ENCODE measurements around the gene CMTM2. TPM values are rescaled to one million over a fixed set of nuclear protein-coding genes. Genes with fewer than 3 reads are reported as not detected.

Gene CMTM2, protein sequence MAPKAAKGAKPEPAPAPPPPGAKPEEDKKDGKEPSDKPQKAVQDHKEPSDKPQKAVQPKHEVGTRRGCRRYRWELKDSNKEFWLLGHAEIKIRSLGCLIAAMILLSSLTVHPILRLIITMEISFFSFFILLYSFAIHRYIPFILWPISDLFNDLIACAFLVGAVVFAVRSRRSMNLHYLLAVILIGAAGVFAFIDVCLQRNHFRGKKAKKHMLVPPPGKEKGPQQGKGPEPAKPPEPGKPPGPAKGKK
- total RNA-seq: not detected

DNA sequence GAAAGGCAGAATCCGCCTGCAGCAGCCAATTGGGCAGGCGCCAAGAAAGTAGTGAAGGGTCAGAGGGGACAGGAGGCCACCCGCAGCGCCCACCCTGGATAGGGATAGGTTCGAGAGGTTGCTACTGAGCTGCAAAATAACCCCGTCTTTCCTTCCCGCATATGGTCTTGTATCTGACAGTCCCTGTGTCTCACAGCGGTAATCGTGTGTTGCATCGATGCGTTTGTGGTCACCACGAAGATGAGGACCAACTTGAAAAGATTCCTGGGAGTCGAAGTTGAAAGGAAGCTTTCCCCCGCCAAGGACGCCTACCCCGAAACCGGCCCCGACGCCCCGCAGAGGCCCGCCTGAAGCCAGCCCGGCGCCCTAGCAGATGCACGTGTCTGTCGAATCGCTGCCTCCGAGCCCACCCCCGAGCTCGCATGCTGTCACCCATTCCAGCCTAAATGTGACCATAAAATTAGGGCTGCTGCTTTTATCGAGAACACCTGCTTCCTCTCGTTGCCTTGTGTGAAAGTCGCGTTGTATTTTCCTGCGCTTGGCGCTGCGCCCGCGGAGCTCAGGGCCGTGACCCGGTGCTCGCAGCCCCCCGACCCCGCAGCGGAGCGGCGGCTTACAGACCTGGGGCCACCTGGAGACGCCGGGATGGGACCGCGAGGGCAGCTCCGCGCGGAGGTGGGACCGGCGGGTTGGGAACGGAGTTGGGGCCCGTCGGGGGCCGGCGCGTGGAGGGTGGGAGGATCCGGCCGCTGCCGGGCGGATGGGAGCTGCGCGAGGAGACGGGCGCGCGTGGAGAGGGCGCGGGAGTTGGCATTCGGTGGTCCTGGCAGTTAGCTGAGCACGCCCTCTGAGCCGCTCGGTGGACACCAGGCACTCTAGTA, at the start of gene CMTM2:
CMTM2 (plus strand) TSS at position 813 of the 881 bp plus-strand sequence. CDS start 145 bp downstream, outside the sequence.
- Mint-ChIP-seq H3K4me3 (peak within 1 kb of the TSS; percentile 54), H3K36me3 (no peaks in the 10 kb centered on the region), H3K9me3 (no peaks in the 10 kb centered on the region), H3K27me3 (peaks cover 37% of the 10 kb centered on the region), H3K4me1 (peaks cover 10% of the 10 kb centered on the region), H3K27ac (no peak within 1 kb of the TSS)
- no peak for DNase-seq

DNA sequence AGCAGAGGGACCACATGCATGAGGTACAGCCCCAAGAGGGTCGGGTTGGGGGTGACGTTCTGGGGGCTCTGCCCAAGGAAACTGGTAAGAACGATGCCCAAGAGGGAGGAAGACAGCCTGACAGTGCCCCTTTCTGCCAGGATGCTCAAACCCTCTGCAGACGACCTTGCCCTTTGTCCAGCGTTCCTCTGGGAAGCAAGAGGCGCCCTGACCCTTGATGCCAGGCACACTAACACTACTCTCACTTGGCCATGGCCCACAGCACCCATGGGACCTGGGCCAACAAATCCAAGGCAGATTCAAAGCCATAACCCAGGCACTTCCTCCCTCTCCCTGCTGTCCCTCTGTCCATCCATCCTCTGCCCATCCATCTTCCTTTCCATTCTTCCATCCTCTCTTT, 49.8 kb upstream of the CMTM2 start:
- Mint-ChIP-seq H3K27ac (no peak overlapping the region), H3K27me3 (no peaks in the 10 kb centered on the region), H3K4me1 (peaks cover 23% of the 10 kb centered on the region), H3K36me3 (peaks cover 3% of the 10 kb centered on the region), H3K9me3 (no peaks in the 10 kb centered on the region), H3K4me3 (no peak overlapping the region)
- DNase-seq: no peak

DNA sequence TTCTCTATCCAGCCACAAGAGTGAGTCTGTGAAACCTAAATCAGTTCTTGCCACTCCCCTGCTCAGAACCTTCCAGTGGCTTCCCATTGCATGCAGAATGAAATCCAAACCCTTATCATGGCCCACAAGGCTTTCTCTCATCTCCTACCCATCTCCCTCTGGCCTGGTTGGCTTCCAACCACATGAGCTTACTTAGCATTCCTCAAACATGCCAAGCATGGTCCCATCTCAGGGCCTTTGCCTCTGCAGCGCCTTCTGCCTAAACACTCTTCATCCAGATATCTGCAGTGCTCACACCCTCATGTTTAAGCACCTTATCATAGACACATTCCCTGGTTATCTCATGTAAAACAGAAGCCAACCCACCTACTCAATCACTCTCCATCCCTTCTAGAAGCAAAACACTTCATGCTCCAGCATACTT, 44.9 kb upstream of the CMTM2 start:
- peaks cover 9% of the 10 kb centered on the region for H3K4me1 Mint-ChIP-seq
- H3K36me3 Mint-ChIP-seq: peaks cover 3% of the 10 kb centered on the region
- no peak for DNase-seq
- H3K27ac Mint-ChIP-seq: no peak overlapping the region
- H3K4me3 Mint-ChIP-seq: no peak overlapping the region
- H3K9me3 Mint-ChIP-seq: no peaks in the 10 kb centered on the region
- no peaks in the 10 kb centered on the region for H3K27me3 Mint-ChIP-seq

DNA sequence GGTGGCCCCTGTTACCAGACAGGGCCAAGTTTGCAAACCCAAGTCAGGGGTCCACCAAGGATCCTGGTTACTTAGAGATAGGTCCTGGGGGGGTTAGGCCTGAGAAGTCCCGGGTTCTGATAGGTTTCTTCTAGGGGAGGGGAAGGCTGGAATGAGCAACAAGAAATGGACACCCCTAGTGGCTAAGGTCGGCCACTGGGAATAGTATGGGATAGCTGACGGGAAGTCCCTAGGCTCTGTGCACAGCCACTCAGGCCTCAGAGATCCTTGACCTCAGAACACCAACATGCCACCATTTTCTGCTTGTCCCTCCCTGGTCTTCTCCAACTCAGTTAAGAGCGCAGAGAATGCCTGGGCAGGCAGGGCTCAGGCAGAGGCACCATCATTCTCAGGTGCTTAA, 42.7 kb upstream of the CMTM2 start:
- no peak for DNase-seq
- Mint-ChIP-seq H3K4me3 (no peak overlapping the region), H3K9me3 (no peaks in the 10 kb centered on the region), H3K4me1 (peaks cover 7% of the 10 kb centered on the region), H3K27me3 (no peaks in the 10 kb centered on the region), H3K27ac (no peak overlapping the region), H3K36me3 (peaks cover 2% of the 10 kb centered on the region)

DNA sequence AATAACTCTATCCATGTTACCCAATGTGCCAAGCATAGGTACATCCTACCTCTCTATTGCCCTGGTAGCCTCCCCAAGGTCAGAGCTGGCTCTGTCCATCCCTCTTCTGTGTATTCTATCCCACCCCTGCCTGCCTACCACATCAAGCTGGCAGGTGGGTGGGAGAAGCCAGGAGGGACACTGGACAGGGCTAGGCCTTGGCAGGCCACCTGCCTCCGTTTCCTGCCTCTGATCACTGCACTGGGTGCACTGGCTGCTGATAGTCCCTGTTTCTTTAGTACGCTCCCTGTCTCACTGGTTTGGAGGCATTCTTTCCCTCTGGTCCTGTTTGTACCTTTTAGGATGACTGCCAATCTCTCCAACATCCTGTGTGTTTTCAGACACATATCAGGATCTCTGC, 42.0 kb upstream of the CMTM2 start:
- Mint-ChIP-seq H3K4me3 (no peak overlapping the region), H3K4me1 (peaks cover 6% of the 10 kb centered on the region), H3K36me3 (peaks cover 2% of the 10 kb centered on the region), H3K27ac (no peak overlapping the region), H3K27me3 (no peaks in the 10 kb centered on the region), H3K9me3 (no peaks in the 10 kb centered on the region)
- no peak for DNase-seq

DNA sequence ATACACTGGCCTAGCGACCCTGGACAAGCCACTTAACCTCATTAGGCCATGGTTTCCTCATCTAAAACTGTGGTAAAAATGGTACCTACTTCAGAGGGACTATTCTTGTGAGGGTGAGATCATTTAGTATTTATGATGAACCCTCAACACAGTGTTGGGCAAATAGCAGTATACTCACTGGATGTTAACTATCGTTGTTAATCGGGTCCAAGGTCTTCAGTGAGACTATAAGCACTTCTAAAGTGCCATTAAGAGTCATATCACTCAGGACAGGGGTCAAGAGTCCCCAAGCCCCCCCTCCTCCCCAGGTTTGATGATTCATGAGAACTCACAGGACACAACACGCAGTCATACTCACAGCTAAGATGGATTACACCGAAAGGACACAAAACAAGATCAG, 40.4 kb upstream of the CMTM2 start:
- no peaks in the 10 kb centered on the region for H3K9me3 Mint-ChIP-seq
- no peak for DNase-seq
- peaks cover 2% of the 10 kb centered on the region for H3K36me3 Mint-ChIP-seq
- no peak overlapping the region for H3K27ac Mint-ChIP-seq
- H3K4me3 Mint-ChIP-seq: no peak overlapping the region
- no peaks in the 10 kb centered on the region for H3K27me3 Mint-ChIP-seq
- H3K4me1 Mint-ChIP-seq: peaks cover 7% of the 10 kb centered on the region

DNA sequence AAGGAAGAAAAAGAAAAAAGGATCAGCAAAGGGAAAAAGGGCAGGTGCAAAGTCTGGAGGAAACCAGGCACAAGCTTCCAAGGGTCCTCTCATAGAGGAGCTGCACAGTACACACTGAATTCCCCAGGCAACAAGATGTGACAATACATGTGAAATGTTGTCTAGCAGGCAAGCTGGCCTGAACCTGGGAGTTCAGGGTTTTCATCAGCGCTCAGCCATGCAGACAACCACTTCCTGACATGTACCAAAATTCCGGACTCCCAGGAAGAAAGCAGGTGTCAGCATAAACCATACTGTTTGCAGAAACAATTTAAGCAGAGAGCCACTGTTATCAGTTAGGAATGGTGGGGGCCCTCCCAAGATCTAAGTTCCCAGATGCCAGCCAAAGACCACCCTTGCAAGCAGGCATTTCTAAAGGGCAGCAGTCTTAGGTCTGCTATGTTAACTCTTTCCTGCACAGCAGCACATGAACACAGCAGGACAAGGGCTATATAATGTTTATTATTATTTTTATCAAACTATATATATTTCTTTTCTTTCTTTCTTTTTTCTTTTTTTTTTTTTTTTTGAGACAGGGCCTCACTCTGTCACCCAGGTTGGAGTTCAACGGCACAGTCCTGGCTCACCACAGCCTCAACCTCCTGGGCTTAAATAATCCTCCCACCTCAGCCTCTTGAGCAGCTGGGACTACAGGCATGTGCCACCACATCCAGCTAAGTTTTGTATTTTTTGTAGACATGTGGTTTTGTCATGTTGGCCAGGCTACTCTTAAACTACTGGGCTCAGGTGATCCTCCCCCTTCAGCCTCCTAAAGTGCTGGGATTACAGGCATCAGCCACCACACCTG, 39.4 kb upstream of the CMTM2 start:
- H3K27me3 Mint-ChIP-seq: no peaks in the 10 kb centered on the region
- H3K9me3 Mint-ChIP-seq: no peaks in the 10 kb centered on the region
- peaks cover 15% of the 10 kb centered on the region for H3K4me1 Mint-ChIP-seq
- H3K27ac Mint-ChIP-seq: no peak overlapping the region
- no peak overlapping the region for H3K4me3 Mint-ChIP-seq
- no peak for DNase-seq
- peaks cover 2% of the 10 kb centered on the region for H3K36me3 Mint-ChIP-seq

DNA sequence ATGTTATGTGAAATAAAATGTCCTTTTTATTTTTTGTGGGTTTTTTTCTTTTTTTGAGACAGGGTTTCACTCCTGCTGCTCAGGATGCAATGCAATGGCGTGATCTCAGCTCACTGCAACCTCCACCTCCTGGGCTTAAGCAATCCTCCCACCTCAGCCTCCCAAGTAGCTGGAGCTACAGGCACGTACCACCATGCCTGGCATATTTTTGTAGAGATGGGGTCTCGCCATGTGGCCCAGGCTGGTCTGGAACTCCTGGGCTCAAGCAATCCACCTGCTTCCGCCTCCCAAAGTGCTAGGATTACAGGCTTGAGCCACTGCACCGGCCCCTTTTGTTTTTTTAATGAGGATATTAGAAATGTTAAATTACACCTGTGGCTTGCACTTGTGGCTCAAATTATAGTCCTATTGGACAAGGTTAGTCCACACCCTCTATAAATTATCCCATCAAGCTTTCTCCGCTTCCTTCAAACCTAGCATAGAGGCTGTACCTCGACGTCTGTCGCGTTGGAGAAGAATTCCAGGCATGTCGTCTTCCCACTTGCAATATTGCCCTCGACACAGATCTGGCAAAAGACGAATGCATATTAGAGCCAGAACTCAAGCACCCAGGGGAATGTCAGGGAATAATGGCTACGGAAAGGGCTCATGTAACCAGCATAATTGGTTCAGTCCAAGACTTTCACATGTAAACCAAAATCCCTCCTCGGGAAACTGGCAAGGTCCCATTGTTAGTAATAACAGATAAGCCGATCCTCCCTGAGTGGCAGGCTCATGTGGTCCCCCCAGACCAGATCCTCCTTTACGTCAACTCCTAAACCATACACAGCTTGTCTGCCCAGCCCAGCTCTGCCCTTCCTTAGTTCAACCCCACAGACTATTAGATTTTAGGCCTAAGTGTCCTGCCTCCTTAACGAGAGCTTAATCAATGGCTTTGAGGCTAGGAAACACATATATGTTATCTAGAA, 37.6 kb upstream of the CMTM2 start:
- Mint-ChIP-seq H3K27ac (no peak overlapping the region), H3K27me3 (no peaks in the 10 kb centered on the region), H3K4me3 (no peak overlapping the region), H3K9me3 (no peaks in the 10 kb centered on the region), H3K36me3 (peaks cover 2% of the 10 kb centered on the region), H3K4me1 (peaks cover 17% of the 10 kb centered on the region)
- DNase-seq: no peak

DNA sequence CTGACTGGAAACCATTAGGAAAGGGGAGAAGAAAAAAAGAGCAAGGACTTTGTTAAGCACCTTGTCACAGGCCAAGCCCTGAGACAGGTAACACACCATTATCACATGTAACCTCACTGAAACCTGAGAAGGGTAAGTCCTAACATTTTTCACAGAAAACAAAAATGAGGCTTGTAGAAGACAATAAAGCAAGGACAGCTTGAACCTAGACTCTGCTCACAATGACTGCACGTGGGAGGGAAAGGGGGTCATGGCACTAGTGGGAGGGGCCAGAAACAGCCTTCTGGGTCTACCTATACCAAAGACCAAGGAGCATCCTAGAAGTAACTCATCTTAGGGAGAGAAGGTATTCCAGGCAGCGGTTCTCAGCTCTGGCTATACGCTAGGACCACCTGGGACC, 36.9 kb upstream of the CMTM2 start:
- peaks cover 2% of the 10 kb centered on the region for H3K36me3 Mint-ChIP-seq
- no peak overlapping the region for H3K4me3 Mint-ChIP-seq
- DNase-seq: no peak
- H3K27ac Mint-ChIP-seq: no peak overlapping the region
- H3K4me1 Mint-ChIP-seq: peaks cover 17% of the 10 kb centered on the region
- H3K9me3 Mint-ChIP-seq: no peaks in the 10 kb centered on the region
- H3K27me3 Mint-ChIP-seq: no peaks in the 10 kb centered on the region

DNA sequence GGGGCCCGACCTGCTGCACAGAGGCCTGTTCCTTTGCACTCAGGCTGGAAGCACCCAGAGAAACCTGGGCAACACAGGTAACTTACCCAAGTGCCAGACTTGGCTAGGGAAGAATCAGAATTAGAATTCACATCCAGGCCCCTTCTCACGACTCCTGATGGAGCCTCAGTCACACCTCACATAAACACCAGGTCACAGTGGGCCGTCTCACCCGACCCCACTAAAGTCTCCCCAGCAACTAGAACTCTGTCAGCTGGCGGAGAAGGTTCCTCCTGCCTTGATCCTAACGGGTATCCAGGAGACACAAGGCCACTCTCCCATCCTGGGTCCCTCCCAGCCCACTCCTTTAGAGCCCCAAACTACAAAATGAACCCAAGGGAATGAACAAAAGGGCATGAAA, 35.7 kb upstream of the CMTM2 start:
- H3K4me1 Mint-ChIP-seq: peaks cover 23% of the 10 kb centered on the region
- H3K27me3 Mint-ChIP-seq: no peaks in the 10 kb centered on the region
- H3K4me3 Mint-ChIP-seq: no peak overlapping the region
- no peak overlapping the region for H3K27ac Mint-ChIP-seq
- no peaks in the 10 kb centered on the region for H3K36me3 Mint-ChIP-seq
- no peaks in the 10 kb centered on the region for H3K9me3 Mint-ChIP-seq
- no peak for DNase-seq

DNA sequence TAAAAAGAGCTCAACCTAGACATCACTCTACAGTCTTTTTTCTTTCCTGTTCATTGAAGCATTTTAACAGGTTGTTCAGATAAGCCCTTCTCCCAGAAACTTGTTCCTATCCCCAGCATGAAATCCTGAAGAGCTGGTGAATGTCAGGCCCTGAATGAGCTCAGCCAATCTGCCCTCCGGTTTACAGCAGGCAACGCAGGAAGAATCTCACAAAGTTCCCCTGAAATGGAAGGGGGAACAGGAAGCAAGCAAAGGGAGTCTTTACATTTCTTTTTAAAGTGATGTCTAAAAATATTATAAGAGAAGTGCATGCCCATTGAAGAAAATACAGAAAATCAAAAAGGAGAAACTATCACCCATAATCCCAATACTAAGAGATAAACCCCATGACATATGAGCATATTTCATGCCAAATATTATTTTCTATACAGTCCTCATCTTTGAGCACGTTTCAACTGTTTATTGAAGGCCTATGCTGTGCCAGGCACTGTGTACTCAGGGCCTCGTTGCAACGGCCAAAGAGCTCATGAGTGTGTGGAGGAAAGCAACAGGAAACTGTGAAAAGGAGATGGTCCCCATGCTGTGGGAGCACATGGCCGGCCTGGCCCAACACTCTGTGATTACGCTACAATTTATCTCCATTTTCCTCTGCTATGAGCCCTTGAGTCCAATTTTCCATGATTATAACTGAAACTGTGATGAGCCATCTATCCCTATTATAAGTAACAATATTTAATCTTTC, 35.1 kb upstream of the CMTM2 start:
- Mint-ChIP-seq H3K36me3 (no peaks in the 10 kb centered on the region), H3K27ac (no peak overlapping the region), H3K27me3 (no peaks in the 10 kb centered on the region), H3K9me3 (no peaks in the 10 kb centered on the region), H3K4me3 (no peak overlapping the region), H3K4me1 (peaks cover 30% of the 10 kb centered on the region)
- no peak for DNase-seq

DNA sequence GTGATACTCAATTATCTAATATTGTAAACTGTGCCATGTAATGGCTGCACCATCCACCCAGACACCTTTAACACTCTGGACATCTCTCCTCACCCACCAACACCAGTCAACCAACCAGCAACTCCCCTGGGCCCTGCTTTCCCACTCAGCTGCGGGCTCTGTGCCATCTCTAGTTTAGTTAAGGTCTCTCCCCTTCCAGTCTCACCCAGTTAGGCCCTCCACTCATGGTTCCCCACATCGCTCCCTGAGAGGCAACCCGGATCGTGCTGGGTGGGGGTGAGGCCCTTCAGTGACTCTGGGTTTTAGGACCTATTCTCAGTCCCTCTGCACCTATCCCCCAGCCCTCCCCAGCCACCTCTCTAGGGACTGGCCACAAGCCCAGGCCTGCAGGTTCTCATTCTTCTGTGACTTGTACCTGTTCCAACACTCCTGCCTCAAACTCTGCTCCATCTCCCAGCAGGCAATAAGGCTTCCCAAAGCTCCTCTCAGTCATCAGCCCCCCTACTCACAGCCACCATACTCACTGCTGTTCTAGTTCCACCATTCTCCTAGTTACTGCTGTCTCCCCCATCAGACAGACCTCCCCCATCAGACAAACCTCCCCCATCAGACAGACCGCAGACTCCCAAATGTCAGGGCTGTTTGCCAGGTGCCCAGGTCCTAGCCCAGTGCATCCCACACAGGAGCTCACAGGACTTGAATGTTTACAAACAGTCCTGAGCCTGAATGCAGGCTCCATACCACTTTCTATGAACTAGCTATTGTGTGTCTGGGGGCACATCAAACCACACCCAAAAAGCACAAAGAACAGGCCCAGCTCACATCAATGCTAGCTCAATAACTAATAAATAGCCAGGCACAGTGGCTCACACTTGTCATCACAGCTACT, 31.9 kb upstream of the CMTM2 start:
- Mint-ChIP-seq H3K4me3 (no peak overlapping the region), H3K27ac (no peak overlapping the region), H3K27me3 (peaks cover 2% of the 10 kb centered on the region), H3K36me3 (peaks cover under 1% of the 10 kb centered on the region), H3K4me1 (peaks cover 41% of the 10 kb centered on the region), H3K9me3 (peaks cover under 1% of the 10 kb centered on the region)
- no peak for DNase-seq

DNA sequence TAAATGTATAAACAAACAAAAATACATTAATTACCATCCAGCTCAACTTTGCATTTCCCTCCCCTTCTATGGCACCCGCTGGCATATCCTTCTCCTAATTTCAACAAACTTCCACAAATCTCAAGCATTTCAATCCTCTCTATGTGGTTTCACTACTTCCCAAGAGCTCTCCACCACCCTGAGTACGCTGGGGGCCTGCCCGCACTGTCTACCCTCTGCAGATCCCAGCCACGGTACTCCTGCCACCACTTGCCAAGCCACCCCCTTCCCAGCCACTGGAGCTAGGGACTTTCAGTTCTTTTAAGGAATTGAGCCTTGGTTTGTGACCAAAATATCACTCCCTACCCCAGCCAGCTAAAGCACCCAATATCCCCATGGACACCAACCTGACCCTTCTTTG, 31.2 kb upstream of the CMTM2 start:
- peaks cover 4% of the 10 kb centered on the region for H3K27me3 Mint-ChIP-seq
- peaks cover 2% of the 10 kb centered on the region for H3K9me3 Mint-ChIP-seq
- peak overlapping the region; percentile 38 for H3K27ac Mint-ChIP-seq
- H3K4me3 Mint-ChIP-seq: peak overlapping the region; percentile 35
- peaks cover 44% of the 10 kb centered on the region for H3K4me1 Mint-ChIP-seq
- no peak for DNase-seq
- H3K36me3 Mint-ChIP-seq: peaks cover 4% of the 10 kb centered on the region
